Neural progenitor cell (in vitro differentiated cells): ENCODE data around the gene PGRMC2.

Experiments
- CTCF ChIP-seq: fragments of 200-600 bp; sonication (generic); IDR thresholded peaks from 2 replicates; pipeline ENCODE4 v1.5.1; 2017; ENCODE audit warnings: antibody characterized with exemption, mild to moderate bottlenecking
- EZH2 ChIP-seq: fragments of 200-600 bp; sonication (generic); IDR thresholded peaks from 2 replicates; pipeline ENCODE4 v1.6.1; 2017; ENCODE audit warnings: antibody characterized with exemption, mild to moderate bottlenecking, moderate library complexity

GRCh38 chr4:128227991-128228571, 59.5 kb downstream of the PGRMC2 start:
- TF ChIP-seq CTCF, result no peak
- no peak for TF ChIP-seq EZH2
